ENCODE measurements around the gene KCNMA1.

DNA sequence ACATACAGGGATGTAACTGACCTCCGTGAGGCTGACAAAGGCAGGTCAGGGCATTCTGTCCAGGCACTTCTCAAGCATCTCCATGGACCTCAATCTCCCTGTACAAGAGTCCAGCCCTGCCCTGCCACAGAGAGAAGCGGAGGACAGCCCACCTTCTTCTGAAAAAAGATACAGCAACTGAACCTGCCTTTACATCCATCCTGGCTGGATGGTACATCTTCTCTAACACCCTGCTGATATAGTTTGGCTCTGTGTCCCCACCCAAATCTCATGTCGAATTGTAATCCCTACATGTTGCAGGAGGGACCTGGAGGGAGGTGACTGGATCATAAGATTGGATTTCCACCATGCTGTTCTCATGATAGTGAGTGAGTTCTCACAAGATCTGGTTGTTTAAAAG is 40.5 kb upstream of the KCNMA1 start:
- TF ChIP-seq POLR2A (IDR thresholded peaks at IDR 0.05) = no peak
- TF ChIP-seq POLR2AphosphoS5 (IDR thresholded peaks at IDR 0.05) = no peak
